GDM1 (cell line): ENCODE results near the gene MICAL1.
"Not testable (repeated sequence)": the region's sequence is repeated elsewhere in the genome, so short reads cannot be mapped to it uniquely, and the experiment has no call there.

Experiments used
- DNase-seq: peaks from one replicate; lab custom pipeline; 2025; lab: John Stamatoyannopoulos, UW

Gene MICAL1

DNA sequence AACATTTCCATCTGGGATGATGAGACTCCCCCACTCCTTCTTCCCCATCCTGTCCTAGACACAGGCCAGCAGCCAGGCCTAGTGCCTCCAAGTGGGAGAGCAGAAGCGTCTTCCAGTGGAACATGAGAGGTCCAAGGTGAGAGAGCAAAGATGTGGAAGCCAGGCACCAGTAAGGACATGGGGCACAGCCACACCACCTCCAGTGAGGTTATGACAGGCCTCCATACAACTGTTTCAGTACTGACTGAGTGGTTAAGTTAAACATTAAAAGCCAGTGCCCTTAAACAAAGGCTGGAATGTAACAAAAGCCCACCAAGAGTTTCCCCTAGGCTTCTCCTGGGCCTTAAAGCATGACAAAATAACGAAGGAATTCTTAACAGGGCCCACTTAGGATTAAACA lies 22.2 kb upstream of the MICAL1 start:
- no peak for DNase-seq

DNA sequence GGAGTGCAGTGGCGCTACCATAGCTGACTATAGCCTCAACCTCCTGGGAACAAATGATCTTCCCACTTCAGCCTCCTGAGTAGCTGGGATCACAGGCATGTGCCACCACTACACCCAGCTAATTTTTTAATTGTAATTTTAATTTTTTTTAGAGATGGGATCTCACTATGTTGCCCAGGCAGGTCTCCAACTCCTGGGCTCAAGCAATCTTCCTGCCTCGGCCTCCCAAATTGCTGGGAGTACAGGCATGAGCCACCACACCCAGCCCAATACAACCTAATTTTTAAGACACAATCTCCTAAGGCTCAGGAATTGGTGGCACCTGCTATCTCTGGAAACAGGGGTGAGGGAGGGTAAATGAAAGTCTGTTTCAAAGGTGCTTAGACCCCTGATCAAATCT lies 21.6 kb upstream of the MICAL1 start:
- no peak for DNase-seq

DNA sequence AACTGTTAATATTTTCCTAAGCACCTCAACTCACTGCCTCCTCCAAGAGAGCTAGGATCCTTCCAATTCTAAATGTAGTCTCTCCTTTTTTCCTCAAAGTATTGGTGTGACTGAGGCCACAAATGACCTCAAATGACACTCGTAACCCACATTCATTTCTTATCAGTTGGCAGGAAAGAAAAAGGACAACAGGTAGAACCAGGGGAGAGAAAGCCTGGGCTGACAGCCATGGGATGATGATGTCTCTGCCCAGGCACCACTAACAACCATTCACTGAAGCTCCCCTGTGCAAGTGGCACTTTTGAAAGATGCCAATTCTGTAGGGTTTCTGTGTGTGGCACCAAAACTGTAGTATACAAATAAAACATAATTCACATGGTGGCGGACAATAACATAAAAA lies 20.1 kb upstream of the MICAL1 start:
- DNase-seq = no peak

DNA sequence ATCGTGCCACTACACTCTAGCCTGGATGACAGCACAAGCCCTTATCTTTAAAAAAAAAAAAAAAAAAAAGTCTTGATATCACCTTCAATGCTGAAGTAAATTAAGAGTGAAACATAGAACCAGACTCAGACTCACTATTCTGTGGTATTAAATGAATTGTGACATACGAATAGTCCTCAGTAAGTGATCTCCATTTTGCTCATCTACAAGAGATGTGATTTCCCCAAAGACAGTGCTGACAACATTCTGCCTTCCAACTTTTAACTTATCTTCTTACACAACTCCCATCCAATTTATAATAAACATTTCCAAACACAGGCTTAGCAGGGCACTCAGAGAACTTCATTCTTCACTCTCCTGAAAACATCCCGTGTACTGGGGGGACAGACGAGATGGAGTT lies 19.4 kb upstream of the MICAL1 start:
- no peak for DNase-seq

DNA sequence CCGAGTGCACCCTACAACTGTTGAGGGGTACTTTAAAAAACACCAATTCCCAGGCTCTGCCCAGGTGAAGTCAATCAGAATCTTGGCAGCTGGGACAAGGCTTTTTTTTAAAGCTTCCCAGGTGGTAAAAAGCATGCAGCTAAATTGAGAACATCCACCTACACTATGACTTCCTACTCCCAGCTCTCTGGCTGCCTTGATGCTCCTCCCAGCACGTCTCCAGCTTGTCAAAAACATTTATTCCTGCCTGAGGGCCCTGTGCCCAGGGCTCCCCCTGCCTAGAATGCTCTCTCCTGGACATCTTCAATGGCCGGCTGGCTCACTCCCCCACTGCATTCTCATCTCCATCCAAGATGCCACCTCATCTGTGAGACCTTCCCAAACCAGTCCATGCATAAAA lies 17.5 kb upstream of the MICAL1 start:
- DNase-seq = no peak

DNA sequence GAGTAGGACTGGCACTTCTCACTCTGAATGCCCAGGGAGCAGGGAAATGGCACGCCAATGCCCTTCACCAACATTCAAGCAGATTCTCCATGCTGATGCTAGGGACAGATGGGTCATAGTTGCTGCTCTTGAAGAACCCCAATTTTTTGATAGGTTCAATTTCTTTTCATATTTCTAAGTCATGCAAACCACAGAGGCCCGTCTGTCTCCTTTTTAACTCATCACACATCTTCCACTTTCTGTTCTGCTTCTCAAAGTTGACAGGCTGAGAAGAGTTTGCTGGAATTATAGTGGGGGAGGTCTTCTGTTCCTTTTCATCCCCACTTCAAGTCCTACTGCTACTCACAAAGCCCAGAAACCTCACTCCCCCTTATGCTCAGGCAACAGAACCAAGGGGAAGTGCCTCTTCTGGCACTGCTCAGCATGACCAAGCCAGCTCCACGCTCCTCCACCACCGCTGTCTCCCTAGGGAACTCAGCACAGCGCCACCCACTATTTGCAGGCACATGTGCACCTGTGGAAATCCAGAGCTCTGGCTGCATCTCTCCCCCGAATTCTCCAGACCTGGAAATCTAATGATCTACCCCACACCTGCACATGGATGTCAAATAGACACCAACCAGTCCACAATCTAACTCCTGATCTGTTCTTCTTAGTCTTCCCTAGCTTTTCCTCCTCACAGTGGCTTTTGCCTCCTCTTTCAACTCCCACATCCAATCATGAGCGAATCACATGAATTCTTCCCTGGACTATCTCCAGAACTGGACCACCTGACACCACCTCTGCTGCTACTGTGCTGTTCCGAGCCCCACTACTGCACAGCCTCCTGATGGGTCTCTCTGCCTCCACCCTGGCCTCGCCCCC lies 16.8 kb upstream of the MICAL1 start:
- no peak for DNase-seq

DNA sequence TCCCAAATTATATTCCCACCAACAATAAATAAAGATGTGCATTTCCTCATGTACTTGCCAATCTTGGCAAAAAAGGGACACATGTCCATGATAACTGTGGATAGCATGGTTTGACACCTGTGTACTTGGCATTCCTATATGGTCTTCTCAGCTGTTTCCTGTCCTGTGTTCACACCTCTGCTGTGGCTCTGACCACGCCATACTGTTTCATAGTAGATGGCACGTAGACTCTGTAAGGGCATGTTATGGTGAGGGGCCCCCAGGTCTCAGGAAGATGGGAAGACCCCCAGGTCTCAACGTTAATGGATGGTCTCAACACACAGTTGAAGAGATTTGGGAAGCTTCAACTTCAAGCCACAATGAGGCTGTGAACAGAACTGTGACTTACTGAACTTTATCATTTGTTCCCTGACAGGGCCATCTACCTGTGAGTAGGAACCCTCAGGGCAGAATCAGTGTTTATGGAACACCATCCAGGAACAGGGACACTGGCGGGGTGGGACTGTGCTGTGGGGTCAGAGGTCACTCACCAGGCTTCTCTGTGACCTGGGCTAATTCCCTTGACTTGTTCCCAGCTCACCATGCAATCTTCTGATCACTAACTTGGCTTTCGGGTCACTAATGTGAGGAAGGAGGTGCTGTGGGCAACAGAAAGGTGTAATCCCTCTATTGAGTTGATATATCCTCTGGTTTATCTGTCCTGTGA lies 15.7 kb upstream of the MICAL1 start:
- no peak for DNase-seq

DNA sequence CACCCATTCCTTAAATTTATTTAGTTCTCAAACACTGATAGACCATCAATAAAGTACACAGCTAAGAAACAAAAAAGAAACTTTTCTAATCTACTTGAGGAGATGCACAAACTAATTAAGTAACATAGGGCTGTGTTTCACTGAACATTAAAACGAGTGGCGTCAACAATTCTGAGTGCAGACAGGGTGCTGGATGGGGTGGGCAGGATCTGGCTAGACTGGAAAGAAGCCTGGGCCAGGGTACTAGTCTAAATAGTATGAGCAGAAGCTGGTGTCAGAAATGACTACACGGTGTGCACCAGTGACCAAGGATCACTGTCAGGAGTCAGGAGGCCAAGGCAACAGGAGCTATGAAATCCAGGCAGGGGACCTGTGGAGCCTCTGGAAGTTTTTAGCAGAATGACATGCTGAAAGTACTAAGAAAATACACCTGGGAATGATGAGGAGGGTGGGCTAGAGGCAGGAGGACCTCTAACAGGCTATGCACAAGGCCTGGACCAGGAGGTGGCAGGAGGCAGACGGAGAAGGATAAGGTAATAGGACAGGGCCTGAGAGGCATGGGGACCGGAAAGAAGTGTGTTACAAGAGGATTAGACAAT lies 14.1 kb upstream of the MICAL1 start:
- DNase-seq = no peak

DNA sequence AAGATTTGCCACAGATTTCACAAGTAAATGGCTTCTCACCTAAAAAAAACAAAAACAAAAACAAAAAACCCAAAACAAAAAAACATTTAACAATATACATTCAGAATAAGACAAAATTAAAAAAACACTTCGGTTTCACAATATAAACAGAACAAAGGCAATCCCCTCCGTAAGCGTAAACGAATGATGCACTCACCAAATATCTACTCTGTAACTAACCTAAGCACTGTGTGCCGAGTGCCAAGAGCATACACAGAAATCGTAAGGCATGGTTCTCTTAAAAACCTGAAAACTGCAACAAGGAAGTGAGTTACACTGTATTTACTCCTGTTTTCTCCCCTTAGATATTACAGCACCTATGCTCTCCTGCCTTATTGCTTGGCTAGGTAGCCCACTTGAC lies 12.1 kb upstream of the MICAL1 start:
- DNase-seq = no peak

DNA sequence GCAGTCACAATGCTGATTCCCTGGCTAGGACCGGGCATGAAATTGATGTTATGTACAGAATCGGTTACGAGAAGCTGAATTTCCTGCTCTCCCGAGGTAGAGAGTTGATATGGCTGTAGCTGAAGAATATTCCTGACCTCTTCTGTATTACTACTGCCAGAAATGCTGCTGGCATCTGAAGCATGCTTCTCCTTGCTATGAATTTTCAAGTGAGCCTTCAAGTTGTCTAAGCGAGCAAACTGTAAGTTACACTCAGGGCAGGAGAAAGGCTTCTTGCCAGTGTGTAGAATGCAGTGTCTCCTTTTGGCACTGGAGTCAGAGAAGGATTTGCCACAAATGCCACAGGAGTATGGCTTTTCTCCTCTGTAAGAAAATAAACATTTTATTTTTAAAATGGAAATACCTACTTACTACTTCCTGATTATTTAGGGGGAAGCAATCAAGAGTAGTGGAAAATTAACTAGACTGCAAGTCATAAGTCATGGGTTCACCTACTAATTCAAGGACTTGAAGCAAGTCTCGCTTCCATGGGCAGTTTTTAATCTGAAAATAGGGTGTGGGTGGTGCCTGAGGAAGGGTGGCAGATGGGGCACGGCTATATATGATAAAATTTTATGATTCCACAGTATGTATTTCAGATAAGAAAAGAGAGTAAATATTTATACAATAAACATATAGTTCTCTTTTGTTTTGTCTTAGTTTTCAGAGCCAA lies 10.8 kb upstream of the MICAL1 start:
- DNase-seq = no peak

DNA sequence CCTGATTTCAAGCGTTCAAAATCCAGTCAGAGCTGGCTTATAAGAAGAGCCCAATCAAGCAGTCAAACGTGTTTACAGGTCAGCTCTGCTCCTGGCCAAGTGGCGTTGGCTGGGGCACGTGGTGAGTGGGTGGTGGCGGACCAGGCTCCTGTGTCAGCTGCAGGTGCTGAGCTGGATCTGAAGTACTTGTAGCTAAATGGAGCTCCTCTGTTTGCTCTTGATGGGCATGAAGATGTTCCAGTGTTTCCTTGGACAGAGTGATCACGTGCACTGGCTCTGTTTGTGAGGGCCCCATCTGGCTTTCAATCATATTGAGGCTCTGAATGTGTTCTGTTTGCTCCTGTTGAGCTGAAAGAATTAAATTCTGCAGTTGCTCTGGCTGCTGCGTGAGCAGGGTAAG lies 10.2 kb upstream of the MICAL1 start:
- no peak for DNase-seq

DNA sequence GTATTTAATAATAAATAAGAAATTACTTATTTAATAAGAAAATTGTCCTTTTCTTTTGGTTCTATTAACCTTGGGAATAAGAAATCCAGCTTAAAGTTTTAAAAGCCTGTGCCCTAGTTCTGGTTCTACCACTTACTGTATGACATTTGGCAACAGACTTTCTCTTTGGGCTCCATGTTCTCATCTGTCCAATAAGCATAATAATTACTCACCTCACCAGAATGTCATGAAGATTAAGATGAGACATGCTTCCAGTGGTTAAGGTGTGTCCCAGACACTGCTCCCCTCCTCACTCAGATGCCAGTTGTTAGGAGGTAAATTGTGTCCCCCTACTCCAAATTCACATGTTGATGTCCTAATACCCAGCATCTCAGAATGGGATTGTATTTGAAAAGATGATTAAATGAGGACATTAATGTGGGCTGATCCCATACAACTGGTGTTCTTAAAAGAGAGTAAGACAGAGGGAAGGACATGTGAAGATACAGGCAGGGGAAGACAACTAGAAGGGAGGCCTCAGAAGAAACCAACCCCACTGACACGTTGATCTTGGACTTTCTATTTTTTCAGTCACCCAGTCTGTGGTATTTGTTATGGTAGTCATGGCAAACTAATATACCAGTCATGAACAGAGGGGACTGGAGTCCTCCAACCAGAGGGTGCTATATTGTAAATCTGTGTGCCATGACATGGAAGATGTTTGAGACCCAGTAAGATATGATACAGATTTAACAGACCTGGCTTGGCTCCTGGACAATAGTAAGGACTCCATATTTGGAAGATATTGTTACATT lies 6.4 kb upstream of the MICAL1 start:
- DNase-seq = no peak

DNA sequence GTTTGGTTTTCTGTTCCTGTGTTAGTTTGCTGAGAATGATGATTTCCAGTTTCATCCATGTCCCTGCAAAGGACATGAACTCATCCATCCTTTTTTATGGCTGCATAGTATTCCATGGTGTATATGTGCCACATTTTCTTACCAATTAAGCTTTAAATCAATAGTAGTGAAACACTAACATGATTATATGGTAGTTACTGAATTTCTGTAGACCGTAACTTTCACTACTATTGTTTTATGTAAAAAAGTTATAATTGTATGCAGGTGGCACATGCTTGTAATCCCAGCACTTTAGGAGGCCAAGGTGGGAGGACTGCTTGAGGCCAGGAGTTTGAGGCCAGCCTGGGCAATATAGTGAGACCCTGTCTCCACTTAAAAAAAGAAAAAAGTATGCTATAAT lies 5.6 kb upstream of the MICAL1 start:
- DNase-seq = not testable (repeated sequence)

DNA sequence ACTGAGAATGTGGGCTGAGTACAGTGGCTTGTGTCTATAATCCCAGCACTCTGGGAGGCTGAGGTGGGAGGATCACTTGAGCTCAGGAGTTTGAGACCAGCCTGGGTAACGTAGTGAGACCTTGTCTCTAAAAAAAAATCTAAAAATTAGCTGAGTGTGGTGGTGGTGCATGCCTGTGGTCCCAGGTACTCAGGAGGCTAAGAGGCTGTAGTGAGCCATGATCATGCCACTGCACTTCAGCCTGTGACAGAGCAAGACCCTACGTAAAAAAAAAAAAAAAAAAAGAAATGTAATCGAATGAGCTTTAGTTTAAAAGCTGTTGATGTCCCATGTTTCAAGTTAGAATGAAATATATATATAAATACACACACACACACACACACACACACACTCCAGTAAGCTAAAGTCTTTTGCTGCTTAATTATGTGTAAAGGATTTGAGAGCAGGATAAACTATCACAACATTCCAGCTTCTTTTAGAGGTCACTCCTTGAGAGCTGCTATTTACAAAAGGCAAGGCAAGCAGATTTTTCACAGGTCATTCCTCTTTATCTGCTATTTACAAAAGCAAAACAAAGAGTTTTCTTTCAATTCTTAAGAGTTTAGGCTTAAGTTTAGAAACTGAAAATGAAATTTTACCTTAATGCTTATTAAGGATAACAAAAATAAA lies 4.7 kb upstream of the MICAL1 start:
- no peak for DNase-seq

DNA sequence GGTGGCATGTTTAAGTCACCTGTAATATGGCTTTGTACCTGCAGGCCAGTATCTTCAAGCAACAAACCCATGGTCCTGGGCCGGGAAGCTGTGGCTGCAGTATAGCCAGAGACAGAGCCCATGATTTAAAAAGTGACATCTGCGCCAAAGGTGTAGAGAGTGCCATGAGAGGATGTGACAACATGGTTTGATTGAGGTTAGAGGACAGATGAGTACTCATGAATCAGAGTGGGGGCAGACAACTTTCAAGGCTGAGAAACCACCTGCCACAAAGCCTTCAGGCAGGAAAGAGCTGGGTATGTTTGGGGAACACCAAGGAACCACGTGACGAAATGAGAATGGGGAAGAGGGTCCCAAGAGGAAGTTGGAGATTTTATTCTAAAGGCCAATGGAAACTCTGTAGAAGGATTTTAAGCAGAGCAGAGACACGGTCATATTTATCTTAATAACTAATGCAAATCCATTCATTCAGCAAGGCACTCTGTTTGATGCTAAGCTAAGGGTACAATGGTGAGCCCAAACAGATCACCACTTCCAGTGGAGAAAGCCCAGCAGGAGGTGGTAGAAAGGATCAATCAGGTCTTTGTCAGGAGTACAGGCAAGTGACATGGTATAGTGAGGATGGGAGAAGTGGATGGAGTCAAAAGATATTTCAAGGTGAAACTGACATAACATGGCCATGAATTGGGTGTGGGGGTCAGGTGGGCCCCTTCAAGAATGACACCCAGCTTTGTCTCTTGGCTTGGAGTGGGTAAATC lies 3.4 kb upstream of the MICAL1 start:
- peak; percentile 52 for DNase-seq

DNA sequence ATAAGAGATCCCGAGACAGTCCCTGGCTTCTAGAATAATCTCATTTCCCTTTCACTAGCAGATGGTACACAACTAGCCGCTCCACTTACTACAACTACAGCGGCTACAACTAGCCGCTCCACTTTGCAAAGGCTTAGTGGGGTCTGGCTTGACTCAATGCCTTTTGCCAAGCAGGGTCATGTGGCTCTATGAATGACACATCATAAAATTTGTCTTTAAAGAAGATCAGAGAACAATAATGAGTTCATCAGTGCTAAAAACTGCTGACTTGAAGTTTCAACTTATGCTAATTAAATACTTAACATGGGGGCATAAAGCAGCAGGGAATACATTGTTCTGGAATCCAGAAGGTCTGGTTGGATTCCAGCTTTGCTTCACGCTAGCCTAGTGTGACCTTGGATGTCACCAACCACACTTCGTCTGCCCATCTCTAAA lies 2.0 kb upstream of the MICAL1 start:
- DNase-seq = no peak

DNA sequence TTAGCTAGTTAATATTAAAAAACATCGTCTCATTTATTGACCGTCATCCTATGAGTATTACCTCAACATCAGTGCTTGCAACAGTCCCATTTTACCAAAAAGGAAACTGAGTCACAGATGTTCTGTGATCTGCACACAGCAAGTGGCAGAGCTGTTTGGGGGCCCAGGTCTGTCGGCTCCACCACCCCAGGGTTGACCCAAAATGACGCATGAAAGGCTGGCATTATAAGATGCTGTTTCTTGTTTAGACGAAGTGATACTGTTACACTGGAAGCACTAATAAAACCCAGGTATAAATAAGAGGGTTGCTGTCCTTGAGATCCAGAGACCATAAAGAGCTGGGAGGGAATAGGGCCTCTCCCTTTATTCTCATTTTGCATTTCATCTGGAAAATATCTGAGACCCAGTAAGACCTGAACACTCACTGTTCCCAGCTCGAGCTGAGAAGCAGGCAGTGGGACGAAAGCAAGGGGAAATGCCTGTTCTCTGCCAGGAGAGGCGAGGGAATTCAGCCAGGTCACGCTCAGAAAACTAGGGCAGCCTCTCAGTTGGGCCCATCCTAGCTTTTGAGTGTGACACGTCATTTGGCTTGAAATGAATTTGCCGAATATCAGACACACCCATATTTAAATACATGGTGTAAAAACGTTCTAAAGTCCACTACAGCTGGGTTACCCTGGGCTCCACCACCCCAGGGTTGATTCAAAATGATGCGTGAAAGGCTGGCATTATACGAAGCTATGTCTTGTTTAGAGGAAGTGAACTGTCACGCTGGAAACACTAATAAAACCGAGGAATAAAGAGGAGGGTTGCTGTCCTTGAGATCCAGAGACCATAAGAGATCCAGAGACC lies 1.4 kb upstream of the MICAL1 start:
- no peak for DNase-seq

DNA sequence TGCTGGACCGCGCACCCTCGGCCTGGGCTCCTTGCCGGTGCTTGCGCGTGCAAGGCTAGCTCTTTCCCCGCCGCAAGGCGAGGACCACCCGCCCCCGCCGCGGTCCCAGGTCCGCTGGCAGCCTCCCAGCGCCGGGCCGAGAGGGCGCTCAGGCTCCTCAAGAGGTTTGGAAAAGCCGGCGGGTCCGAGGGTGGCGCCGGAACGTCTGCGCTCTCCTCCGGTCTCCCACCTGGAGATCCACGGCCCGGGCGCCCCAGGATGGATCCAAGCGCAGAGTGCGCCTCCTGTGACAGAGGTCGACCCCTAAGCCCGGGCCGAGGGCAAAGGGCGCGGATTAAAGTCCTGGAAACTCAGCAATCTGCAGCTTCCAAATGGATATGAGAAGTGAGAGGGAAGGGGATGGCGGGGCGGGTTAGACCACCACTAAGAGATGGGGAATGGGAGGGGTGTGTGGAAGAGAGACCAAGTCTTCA lies 575 bp upstream of the MICAL1 start:
- no peak for DNase-seq
